Frontal cortex (tissue), 4 donors: ENCODE data around the gene TGM3. TPM values are rescaled to one million over a fixed set of nuclear protein-coding genes. Genes with fewer than 3 reads are reported as not detected.

Experiments
- DNase-seq, 2 donors: peaks; one replicate each; pipeline ENCODE4 v3.0.0; 2012; ENCODE audit warnings: low spot score in 2 of 2
- FAIRE-seq: peaks from 2 replicates; lab custom pipeline; 2012; peaks lifted over from hg19 to GRCh38; lab: Jason Lieb, UNC
- total RNA-seq: library from RNA; depleted of rRNA; stranded (reverse); fragments of >200 nt; gene quantifications from one replicate; pipeline ENCODE4 v1.2.3, GENCODE V29; 2014
- donor health status: control.
- donor health status: control.
- donor health status: control.

The TGM3 gene
- total RNA-seq, 1 donor from 2014 or later, result not detected

DNA sequence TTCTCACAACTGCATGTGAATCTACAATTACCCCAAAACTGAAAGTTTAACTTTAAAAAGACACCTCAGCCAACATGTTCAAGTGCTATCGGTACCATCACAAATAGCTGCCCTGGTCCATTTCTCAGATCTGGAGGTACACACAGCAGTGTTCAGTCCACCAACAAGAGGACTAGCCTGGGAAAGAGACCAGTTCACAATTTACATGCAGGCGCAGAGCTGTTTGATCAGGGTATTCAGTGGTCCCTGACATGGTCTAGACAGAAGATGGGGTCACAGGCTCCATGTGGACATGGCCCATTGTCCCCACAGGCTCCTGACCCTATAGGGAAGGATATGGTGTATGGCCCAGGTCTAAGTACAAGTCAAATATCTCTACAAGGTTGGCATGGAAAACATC is 69.3 kb downstream of the TGM3 start:
- DNase-seq (no peak), FAIRE-seq (no peak)

- DNase-seq, result no peak
- no peak for FAIRE-seq
Measured at GRCh38 chr20:2365666-2366065, 69.9 kb downstream of the TGM3 start.

DNA sequence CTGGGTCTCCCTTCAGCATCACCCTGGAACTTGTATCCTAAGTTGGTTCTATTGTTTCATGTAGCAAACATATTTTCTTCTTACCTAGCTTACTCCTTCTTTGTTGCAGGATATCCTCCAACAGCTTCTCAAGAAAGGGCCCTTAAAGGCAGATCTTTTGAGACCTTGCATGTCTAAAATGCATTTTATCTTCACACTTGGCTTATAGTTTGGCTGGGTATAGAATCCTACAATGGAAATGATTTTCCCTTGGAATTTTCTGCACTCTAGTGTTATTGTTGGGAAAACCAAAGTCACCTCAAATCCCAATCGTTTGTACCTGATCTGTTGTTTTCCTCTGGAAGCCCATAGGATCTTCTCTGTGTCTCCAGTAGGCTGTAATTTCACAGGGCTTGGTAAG is 72.8 kb downstream of the TGM3 start:
- FAIRE-seq (no peak), DNase-seq (no peak)

DNA sequence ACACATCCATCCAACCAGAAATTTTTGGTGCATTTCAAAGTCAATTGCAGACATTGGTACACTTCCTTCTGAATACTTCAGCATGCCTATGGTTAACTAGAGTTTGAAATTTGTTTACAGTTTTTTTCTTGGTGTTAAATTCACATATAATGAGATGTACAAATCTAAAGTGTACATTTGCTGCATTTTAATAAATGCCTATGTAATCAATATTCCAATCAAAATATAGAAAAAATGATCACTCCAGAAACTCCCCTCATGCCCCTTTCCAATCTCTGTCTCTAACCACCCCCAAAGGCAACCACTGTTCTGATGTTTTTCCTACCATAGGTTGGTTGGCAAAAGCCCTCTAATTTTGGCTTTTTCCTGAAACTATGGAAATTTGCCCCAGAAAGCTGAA is 77.3 kb downstream of the TGM3 start:
- DNase-seq (no peak), FAIRE-seq (no peak)

GRCh38 chr20:2374346-2375125 is 78.7 kb downstream of the TGM3 start:
- DNase-seq (no peak), FAIRE-seq (no peak)

- DNase-seq (no peak), FAIRE-seq (no peak)
Measured at GRCh38 chr20:2378893-2379292, 83.1 kb downstream of the TGM3 start.

DNA sequence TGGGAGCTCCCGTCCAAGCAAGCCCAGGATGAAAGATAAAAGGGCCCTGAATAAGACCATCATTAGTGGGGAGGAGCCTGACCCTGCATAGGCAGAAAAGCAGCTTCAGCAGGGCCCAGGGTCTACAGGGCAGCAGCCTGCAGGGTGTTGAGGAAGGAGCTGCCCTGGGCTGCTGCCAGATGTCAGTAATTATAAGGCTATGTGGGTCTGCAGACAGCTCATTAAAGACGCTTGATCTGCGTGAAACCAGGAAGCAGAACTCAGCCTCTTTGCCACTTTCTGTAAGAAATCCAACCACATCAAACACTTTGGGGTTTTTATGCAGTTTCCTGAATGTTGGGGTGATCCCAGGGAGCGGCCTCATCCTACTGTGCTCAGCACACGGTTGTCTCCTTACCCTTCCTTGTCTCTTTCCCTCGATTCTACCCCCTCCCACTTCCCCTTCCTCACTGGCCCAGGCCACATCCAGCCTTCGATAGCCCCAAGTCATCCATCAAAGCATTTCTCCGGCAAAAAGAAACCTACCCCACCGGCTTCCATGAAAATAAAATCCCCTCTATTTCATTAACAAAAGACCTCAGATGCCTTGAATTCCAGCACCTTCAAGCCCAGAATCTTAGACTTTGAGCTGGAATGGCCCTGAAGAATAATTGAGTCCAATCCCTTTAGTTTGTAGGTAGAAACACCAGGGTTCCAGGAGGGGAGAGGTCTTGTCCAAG is 83.9 kb downstream of the TGM3 start:
- DNase-seq, result no peak

GRCh38 chr20:2380601-2381000 is 84.8 kb downstream of the TGM3 start, which contains the start of gene TGM6:
Gene TGM6, plus strand, starts transcription at chr20:2380901. Its CDS starts 68 bp downstream, at chr20:2380969.
- FAIRE-seq (no peak), DNase-seq (no peak)

More for the DNA sequence above, 83.9 kb downstream of the TGM3 start:
- FAIRE-seq, result no peak

DNA sequence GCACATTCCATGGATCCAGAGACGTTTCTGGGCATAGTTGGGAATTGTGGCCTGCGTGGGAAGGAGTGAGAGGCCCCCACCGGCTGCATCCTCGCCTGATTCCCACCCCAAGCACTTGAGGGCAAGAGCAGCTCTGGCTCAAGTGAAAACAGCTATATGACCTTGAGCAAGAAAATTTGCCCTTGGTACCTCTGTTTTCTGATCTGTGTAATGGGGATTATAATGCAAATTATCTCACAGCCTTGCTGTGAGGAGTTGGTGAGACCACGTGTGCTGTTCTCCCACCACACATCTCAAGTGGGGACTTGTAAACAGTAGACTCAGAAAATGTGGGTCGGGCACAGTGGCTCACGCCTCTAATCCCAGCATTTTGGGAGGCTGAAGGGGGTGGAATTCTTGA is 85.5 kb downstream of the TGM3 start:
- DNase-seq (no peak), FAIRE-seq (no peak)

DNA sequence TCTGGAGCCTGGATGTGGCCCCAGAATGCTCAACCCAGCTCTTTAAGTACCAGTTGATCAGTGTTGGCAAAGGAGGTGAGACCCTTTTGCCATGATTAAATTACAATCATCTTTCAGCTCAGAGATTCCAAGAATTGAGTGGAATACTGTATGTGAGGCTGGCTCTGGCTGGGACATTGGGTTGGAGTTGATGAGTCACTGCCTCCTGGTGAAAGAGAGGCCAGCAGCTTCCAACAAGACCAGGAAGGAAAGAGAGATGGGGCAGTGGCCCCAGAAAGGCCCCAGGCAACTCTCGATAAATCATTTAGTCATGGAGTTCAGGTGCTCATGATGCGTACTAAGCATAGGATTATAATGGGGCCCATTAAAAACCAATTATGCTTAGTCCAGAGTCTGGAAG is 87.0 kb downstream of the TGM3 start:
- DNase-seq, result no peak
- no peak for FAIRE-seq

DNA sequence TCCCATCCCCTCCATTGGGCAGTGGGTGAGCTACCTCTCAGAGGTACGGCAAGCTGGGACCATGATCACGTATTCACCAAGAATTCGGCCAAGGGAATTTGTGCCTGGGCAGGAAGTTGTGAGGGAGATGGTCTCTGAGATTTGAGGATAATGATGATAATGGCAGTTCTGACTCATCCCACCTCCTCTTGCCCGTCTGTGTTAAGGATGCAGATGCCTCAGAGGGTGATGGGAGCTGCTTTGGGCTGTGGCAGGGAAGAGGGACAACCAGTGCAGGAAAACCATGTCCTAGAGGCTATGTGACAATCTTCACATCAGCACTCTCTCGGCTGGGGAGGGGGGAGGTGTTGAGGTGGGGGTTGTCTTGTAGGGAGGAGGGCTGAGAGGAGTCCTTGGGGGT is 89.2 kb downstream of the TGM3 start:
- FAIRE-seq, result no peak

GRCh38 chr20:2385496-2385895 is 89.7 kb downstream of the TGM3 start:
- FAIRE-seq (no peak), DNase-seq (no peak)

More for the DNA sequence above, 89.2 kb downstream of the TGM3 start:
- DNase-seq, result no peak

GRCh38 chr20:2386516-2387179 is 90.8 kb downstream of the TGM3 start:
- DNase-seq (no peak), FAIRE-seq (no peak)

- no peak for DNase-seq
- FAIRE-seq, result no peak
Measured at GRCh38 chr20:2387180-2387577, 91.4 kb downstream of the TGM3 start.

DNA sequence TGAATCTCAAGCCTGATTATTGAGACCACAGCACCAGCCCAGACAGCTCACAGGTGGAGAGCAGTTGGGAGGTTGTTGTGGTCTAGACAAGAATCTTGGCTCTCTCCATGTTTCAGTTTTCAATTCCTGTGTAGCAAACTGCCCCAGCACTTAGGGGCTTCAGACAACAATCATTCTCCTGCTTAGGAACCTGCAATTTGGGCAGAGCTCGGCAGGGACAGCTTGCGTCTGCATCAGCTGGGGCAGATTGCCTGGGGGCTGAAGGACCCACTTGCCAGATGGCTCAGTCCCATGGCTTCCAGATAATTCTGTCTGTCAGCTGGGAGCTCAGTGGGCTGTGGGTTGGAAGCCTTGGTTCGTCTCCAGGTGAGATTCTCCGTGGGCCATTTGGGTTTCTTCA is 91.8 kb downstream of the TGM3 start:
- DNase-seq (no peak), FAIRE-seq (no peak)

Other genes starting within 250 kb of the TGM3 start
- gene STK35, start 194.2 kb upstream of the TGM3 start, total RNA-seq, result 9.8 TPM
- not detected for gene TGM6, start 84.9 kb downstream of the TGM3 start, total RNA-seq
- gene SNRPB, start 174.8 kb downstream of the TGM3 start, total RNA-seq, result 59.1 TPM
- 8.6 TPM for gene ZNF343, start 212.9 kb downstream of the TGM3 start, total RNA-seq
- gene TMC2, start 240.6 kb downstream of the TGM3 start, total RNA-seq, result 4.5 TPM